ENCODE results near the gene SH2D2A. TPM values are rescaled to one million over a fixed set of nuclear protein-coding genes. Genes with fewer than 3 reads are reported as not detected.

Gene SH2D2A
- 100 to 1,000 TPM; 186 TPM for total RNA-seq

GRCh38 chr1:156816561-156817328 is at the start of gene SH2D2A:
Gene SH2D2A (minus strand): TSS chr1:156816848. CDS start chr1:156816708, 140 bp downstream.
- DNase-seq = peak; percentile 93
- Mint-ChIP-seq H3K9me3 (peaks cover 3% of the 10 kb centered on the region), H3K4me1 (peaks cover 41% of the 10 kb centered on the region), H3K27me3 (no peaks in the 10 kb centered on the region), H3K4me3 (peak within 1 kb of the TSS; percentile 94), H3K27ac (peak within 1 kb of the TSS; percentile 99), H3K36me3 (peaks cover 44% of the 10 kb centered on the region)

- peaks cover 50% of the 10 kb centered on the region for H3K27me3 Mint-ChIP-seq
- H3K36me3 Mint-ChIP-seq = no peaks in the 10 kb centered on the region
- H3K9me3 Mint-ChIP-seq = no peaks in the 10 kb centered on the region
- DNase-seq = no peak
- peak overlapping the region; percentile 35 for H3K4me3 Mint-ChIP-seq
- peaks cover 44% of the 10 kb centered on the region for H3K4me1 Mint-ChIP-seq
- peak overlapping the region; percentile 34 for H3K27ac Mint-ChIP-seq
Observed at GRCh38 chr1:156865865-156866248, 49.2 kb upstream of the SH2D2A start.

DNA sequence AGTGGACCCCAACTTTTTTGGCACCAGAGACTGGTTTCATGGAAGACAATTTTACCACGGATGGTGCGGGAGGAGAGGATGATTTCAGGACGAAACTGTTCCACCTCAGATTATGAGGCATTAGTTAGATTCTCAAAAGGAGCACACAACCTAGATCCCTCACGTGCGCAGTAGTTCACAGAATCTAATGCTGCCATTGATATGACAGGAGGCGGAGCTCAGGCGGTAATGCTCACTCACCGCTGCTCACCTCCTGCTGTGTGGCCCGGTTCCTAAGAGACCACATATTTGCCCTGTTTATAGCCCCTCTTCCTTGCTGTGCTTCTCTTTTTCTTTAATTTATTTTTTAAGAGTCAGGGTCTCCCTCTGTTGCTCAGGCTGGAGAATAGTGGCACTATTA is 48.6 kb upstream of the SH2D2A start:
- H3K27ac Mint-ChIP-seq = peak overlapping the region; percentile 17
- no peaks in the 10 kb centered on the region for H3K9me3 Mint-ChIP-seq
- DNase-seq = no peak
- H3K27me3 Mint-ChIP-seq = peaks cover 52% of the 10 kb centered on the region
- H3K4me3 Mint-ChIP-seq = no peak overlapping the region
- H3K4me1 Mint-ChIP-seq = peaks cover 43% of the 10 kb centered on the region
- H3K36me3 Mint-ChIP-seq = no peaks in the 10 kb centered on the region

DNA sequence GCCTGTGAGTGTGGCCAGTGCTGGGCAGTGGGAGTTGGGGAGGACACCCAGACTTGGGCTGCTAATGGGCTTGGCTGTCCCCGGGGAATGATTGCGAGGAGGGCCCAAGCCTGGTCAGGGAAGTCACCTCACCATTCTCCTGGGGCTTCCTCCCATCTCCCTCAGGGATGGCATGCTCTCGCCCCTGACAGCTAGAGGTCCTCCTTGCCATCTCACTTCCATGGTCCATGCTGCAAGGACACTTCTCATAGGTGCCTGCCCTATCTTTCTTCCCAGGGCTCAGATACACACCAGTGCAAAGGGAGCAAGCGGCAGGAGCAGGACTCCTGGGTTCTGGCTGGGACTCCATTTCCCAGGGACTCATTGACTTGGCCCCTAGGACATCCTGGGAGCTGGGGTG is 48.1 kb upstream of the SH2D2A start:
- peaks cover 45% of the 10 kb centered on the region for H3K4me1 Mint-ChIP-seq
- no peak overlapping the region for H3K4me3 Mint-ChIP-seq
- H3K27ac Mint-ChIP-seq = peak overlapping the region; percentile 17

DNA sequence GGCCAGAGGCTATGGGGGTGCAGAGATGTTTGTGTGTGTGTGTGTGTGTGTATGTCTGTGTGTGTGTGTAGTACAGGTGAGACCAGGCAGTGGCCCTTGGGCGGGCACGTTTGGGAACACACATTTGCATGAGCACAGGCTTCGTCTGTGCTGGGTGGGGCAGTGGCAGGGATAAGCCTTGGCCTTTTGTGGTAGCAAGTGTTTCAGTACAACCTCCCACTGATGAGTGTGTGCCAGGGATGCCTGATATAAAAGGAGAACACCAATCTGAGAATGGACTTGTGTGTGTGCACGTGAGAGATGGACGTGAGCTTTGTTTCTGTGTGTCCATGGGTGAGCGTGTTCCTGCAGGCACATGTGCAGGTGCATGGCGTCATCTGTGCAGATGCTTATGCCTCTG is 47.0 kb upstream of the SH2D2A start:
- Mint-ChIP-seq H3K27ac (no peak overlapping the region), H3K4me3 (no peak overlapping the region), H3K4me1 (peaks cover 46% of the 10 kb centered on the region), H3K9me3 (no peaks in the 10 kb centered on the region), H3K27me3 (peaks cover 67% of the 10 kb centered on the region), H3K36me3 (no peaks in the 10 kb centered on the region)
- no peak for DNase-seq

More for the DNA sequence above, 48.1 kb upstream of the SH2D2A start:
- Mint-ChIP-seq H3K27me3 (peaks cover 57% of the 10 kb centered on the region), H3K36me3 (no peaks in the 10 kb centered on the region), H3K9me3 (no peaks in the 10 kb centered on the region)
- no peak for DNase-seq

- no peaks in the 10 kb centered on the region for H3K9me3 Mint-ChIP-seq
- DNase-seq = no peak
- peaks cover 72% of the 10 kb centered on the region for H3K27me3 Mint-ChIP-seq
- no peaks in the 10 kb centered on the region for H3K36me3 Mint-ChIP-seq
- peak overlapping the region; percentile 26 for H3K4me3 Mint-ChIP-seq
- peaks cover 48% of the 10 kb centered on the region for H3K4me1 Mint-ChIP-seq
- peak overlapping the region; percentile 4 for H3K27ac Mint-ChIP-seq
Observed at GRCh38 chr1:156862997-156863599, 46.5 kb upstream of the SH2D2A start.

- no peaks in the 10 kb centered on the region for H3K36me3 Mint-ChIP-seq
- no peak overlapping the region for H3K27ac Mint-ChIP-seq
- peaks cover 46% of the 10 kb centered on the region for H3K4me1 Mint-ChIP-seq
- DNase-seq = no peak
- no peaks in the 10 kb centered on the region for H3K9me3 Mint-ChIP-seq
- peaks cover 78% of the 10 kb centered on the region for H3K27me3 Mint-ChIP-seq
- H3K4me3 Mint-ChIP-seq = peak overlapping the region; percentile 26
Observed at GRCh38 chr1:156862584-156862983, 45.9 kb upstream of the SH2D2A start.

DNA sequence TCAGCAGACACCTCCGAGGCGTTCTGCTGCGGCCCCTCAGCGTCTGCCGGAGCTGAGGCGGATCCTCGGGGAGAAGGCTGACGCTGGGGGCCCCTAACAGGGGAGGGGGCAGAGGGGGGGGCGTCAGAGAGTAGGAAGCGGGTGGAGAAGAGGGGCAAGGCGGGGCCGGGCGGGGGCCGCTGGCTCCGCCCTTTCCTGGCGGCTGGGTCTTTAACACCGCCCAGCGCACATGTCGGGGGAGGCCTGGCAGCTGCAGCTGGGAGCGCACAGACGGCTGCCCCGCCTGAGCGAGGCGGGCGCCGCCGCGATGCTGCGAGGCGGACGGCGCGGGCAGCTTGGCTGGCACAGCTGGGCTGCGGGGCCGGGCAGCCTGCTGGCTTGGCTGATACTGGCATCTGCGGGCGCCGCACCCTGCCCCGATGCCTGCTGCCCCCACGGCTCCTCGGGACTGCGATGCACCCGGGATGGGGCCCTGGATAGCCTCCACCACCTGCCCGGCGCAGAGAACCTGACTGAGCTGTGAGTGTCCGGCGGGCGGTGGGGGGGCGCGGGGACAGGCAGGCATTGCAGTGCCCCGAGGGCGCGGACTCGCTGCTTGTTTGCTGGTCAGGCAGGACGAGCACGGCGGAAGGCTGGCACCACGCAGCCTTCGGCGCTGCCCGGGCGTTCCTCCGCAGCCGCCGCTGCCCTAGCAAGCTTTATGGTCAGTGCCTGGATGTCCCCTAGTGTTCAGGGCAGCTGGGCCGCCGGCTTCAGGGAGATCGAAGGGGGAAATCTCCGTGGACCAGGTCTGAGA is 44.2 kb upstream of the SH2D2A start, which contains the start of gene NTRK1:
Gene NTRK1 (plus strand): TSS at position 238 of the 796 bp plus-strand sequence. CDS start 70 bp downstream, at position 308.
- H3K4me1 Mint-ChIP-seq = peaks cover 35% of the 10 kb centered on the region
- peaks cover 77% of the 10 kb centered on the region for H3K27me3 Mint-ChIP-seq
- no peaks in the 10 kb centered on the region for H3K9me3 Mint-ChIP-seq

GRCh38 chr1:156860113-156860627 is 43.5 kb upstream of the SH2D2A start:
- DNase-seq = peak; percentile 65
- Mint-ChIP-seq H3K36me3 (no peaks in the 10 kb centered on the region), H3K4me3 (peak overlapping the region; percentile 62), H3K9me3 (no peaks in the 10 kb centered on the region), H3K27ac (no peak overlapping the region), H3K4me1 (peaks cover 28% of the 10 kb centered on the region), H3K27me3 (peaks cover 70% of the 10 kb centered on the region)

More for the DNA sequence above, 44.2 kb upstream of the SH2D2A start, which contains the start of gene NTRK1:
- H3K27ac Mint-ChIP-seq = no peak within 1 kb of the TSS
- peak within 1 kb of the TSS; percentile 69 for H3K4me3 Mint-ChIP-seq
- no peaks in the 10 kb centered on the region for H3K36me3 Mint-ChIP-seq
- DNase-seq = peak; percentile 67

- no peaks in the 10 kb centered on the region for H3K36me3 Mint-ChIP-seq
- H3K4me3 Mint-ChIP-seq = peak overlapping the region; percentile 19
- H3K27me3 Mint-ChIP-seq = peaks cover 65% of the 10 kb centered on the region
- peaks cover 26% of the 10 kb centered on the region for H3K4me1 Mint-ChIP-seq
- DNase-seq = peak; percentile 24
- no peak overlapping the region for H3K27ac Mint-ChIP-seq
- no peaks in the 10 kb centered on the region for H3K9me3 Mint-ChIP-seq
Observed at GRCh38 chr1:156859523-156860112, 43.0 kb upstream of the SH2D2A start.

GRCh38 chr1:156858959-156859522 is 42.4 kb upstream of the SH2D2A start, which contains the start of gene INSRR:
Gene INSRR (minus strand): TSS chr1:156859117. CDS start chr1:156858621, 496 bp downstream.
- no peaks in the 10 kb centered on the region for H3K36me3 Mint-ChIP-seq
- peak within 1 kb of the TSS; percentile 19 for H3K4me3 Mint-ChIP-seq
- H3K27ac Mint-ChIP-seq = no peak within 1 kb of the TSS
- H3K27me3 Mint-ChIP-seq = peaks cover 59% of the 10 kb centered on the region
- peaks cover 25% of the 10 kb centered on the region for H3K4me1 Mint-ChIP-seq
- no peak for DNase-seq
- no peaks in the 10 kb centered on the region for H3K9me3 Mint-ChIP-seq

DNA sequence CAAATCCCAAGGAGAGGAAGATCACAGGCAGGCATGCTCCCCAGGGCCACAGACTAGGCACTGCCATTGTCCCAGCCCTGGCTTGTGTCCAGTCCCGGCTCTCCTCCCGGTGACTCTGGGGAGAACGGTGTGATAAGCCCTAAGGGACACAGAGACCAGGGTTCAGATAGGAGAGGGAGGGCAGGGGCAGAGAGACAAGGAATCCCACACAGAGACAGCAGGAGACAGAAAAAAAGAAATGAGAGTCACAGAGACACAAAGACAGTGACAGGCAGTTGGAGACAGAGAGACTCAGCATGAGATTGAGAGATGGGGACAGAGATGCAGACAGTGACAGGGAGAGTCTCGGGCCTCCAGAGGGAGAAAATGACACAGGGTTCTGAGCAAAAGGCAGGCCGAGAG is 41.9 kb upstream of the SH2D2A start:
- Mint-ChIP-seq H3K27ac (no peak overlapping the region), H3K27me3 (peaks cover 54% of the 10 kb centered on the region), H3K9me3 (no peaks in the 10 kb centered on the region), H3K4me3 (no peak overlapping the region), H3K36me3 (no peaks in the 10 kb centered on the region), H3K4me1 (peaks cover 21% of the 10 kb centered on the region)
- DNase-seq = no peak

DNA sequence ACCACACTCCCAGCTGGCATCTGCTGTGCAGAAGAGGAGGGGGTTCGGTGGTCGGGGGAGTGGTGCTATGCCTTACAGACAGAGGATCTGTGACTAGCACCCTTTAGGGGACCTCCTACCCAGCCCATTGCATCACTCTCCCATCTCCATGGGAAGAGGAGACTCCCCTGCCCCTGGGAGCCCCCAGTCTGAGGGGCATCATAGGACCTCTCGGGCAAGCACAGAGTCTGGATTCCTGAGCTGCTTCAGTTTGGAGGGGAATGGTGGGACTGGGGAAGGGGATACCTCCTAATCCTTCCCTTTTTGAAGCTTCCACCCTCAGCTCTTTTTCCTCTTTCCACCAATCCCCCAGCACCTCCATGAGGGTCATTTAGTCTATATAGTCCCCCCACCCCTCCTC is 40.9 kb upstream of the SH2D2A start:
- H3K36me3 Mint-ChIP-seq = no peaks in the 10 kb centered on the region
- H3K27me3 Mint-ChIP-seq = peaks cover 44% of the 10 kb centered on the region
- no peak overlapping the region for H3K4me3 Mint-ChIP-seq
- peaks cover 12% of the 10 kb centered on the region for H3K4me1 Mint-ChIP-seq
- DNase-seq = no peak
- no peaks in the 10 kb centered on the region for H3K9me3 Mint-ChIP-seq
- H3K27ac Mint-ChIP-seq = no peak overlapping the region

- no peak overlapping the region for H3K4me3 Mint-ChIP-seq
- DNase-seq = no peak
- no peaks in the 10 kb centered on the region for H3K36me3 Mint-ChIP-seq
- no peaks in the 10 kb centered on the region for H3K9me3 Mint-ChIP-seq
- H3K27ac Mint-ChIP-seq = no peak overlapping the region
- peaks cover 7% of the 10 kb centered on the region for H3K4me1 Mint-ChIP-seq
- peaks cover 32% of the 10 kb centered on the region for H3K27me3 Mint-ChIP-seq
Observed at GRCh38 chr1:156856282-156856785, 39.7 kb upstream of the SH2D2A start.

Data from activated naive CD8-positive, alpha-beta T cell treated with anti-CD3 and anti-CD28 coated beads for 36 hours (primary cell).